ENCODE measurements around the gene NOSTRIN. TPM values are rescaled to one million over a fixed set of nuclear protein-coding genes. Genes with fewer than 3 reads are reported as not detected.
"Not testable (repeated sequence)": the region's sequence is repeated elsewhere in the genome, so short reads cannot be mapped to it uniquely, and the experiment has no call there.

NOSTRIN gene
- total RNA-seq, 1 experiment from 2014 or later, result 3.1 TPM

- intact Hi-C loops (cut with micrococcal nuclease); H4K20me1 ChIP-seq (ENCODE audit: insufficient read depth); BruUV-seq (replicated peaks); H3K9me3 ChIP-seq (ENCODE audit: control insufficient read depth in 1 of 2, insufficient read depth in 1 of 2, low read depth in 1 of 2, low read length in 2 of 2); CTCF ChIA-PET; H3K4me2 ChIP-seq (ENCODE audit: low read length); RAD21 ChIA-PET (ENCODE audit: low non-redundant PET in 1 of 2, low total read pairs in 2 of 2, uncharacterized antibody in 2 of 2, unreplicated experiment in 2 of 2); H3K9me2 ChIP-seq (ENCODE audit: insufficient read depth); H3K4me3 ChIP-seq (replicated peaks in 1 of 2; ENCODE audit: low read depth in 1 of 2, low read length in 2 of 2); H3K27me3 ChIP-seq (ENCODE audit: insufficient read depth, low read length); H3K36me3 ChIP-seq (ENCODE audit: control insufficient read depth in 1 of 2, insufficient read depth in 2 of 2, low read length in 2 of 2); H3K27ac ChIP-seq (ENCODE audit: low read depth, low read length); ATAC-seq; H2AFZ ChIP-seq (ENCODE audit: low read depth, low read length, poor library complexity, severe bottlenecking); H3K9ac ChIP-seq (ENCODE audit: low read length); DNase-seq (ENCODE audit: low read depth, low spot score); H3K4me1 ChIP-seq (ENCODE audit: control insufficient read depth in 1 of 2, insufficient read depth in 2 of 2, low read length in 2 of 2); POLR2A ChIA-PET; H3K79me2 ChIP-seq (ENCODE audit: insufficient read depth, low read length): not testable (repeated sequence)
These were observed 34.1 kb upstream of the NOSTRIN start for GRCh38 chr2:168768357-168768756.

- DNase-seq (ENCODE audit: low read depth, low spot score), result no peak
- Histone ChIP-seq H3K9me2 (ENCODE audit: insufficient read depth) (no peaks in the 10 kb centered on the region), H3K4me2 (ENCODE audit: low read length) (no peak overlapping the region), H3K9ac (ENCODE audit: low read length) (no peak overlapping the region), H3K9me3 (ENCODE audit: control insufficient read depth in 1 of 2, insufficient read depth in 1 of 2, low read depth in 1 of 2, low read length in 2 of 2) (no peaks in the 10 kb centered on the region), H3K27ac (ENCODE audit: low read depth, low read length) (no peak overlapping the region), H3K4me3 (replicated peaks in 1 of 2; ENCODE audit: low read depth in 1 of 2, low read length in 2 of 2) (no peak overlapping the region), H2AFZ (ENCODE audit: low read depth, low read length, poor library complexity, severe bottlenecking) (no peak overlapping the region), H4K20me1 (ENCODE audit: insufficient read depth) (no peaks in the 10 kb centered on the region), H3K4me1 (ENCODE audit: control insufficient read depth in 1 of 2, insufficient read depth in 2 of 2, low read length in 2 of 2) (peaks cover 0 to 4% of the 10 kb centered on the region in 2 experiments; a peak in 1 of 4 replicates), H3K79me2 (ENCODE audit: insufficient read depth, low read length) (no peaks in the 10 kb centered on the region), H3K36me3 (ENCODE audit: control insufficient read depth in 1 of 2, insufficient read depth in 2 of 2, low read length in 2 of 2) (no peaks in the 10 kb centered on the region), H3K27me3 (ENCODE audit: insufficient read depth, low read length) (no peaks in the 10 kb centered on the region)
- TSS peak; percentile 9 for BruUV-seq (replicated peaks)
- intact Hi-C loops (cut with micrococcal nuclease), result no loop called here
- ChIA-PET RAD21 (ENCODE audit: low non-redundant PET in 1 of 2, low total read pairs in 2 of 2, uncharacterized antibody in 2 of 2, unreplicated experiment in 2 of 2) (no interaction called here), CTCF (no interaction called here), POLR2A (no interaction called here)
- ATAC-seq, result no peak
- no peak for TF ChIP-seq EZH2phosphoT487 (IDR thresholded peaks at IDR 0.05; ENCODE audit: borderline replicate concordance)
- no peak for TF ChIP-seq SRF (IDR thresholded peaks at IDR 0.05; ENCODE audit: low read depth)
- TF ChIP-seq CBX3 (IDR thresholded peaks at IDR 0.05; ENCODE audit: low read depth), result no peak
- no peak for TF ChIP-seq TCF7L2 (IDR thresholded peaks at IDR 0.05; ENCODE audit: borderline replicate concordance, extremely low read depth, insufficient read depth, insufficient read length)
- no peak for TF ChIP-seq EZH2 (IDR thresholded peaks at IDR 0.05)
- TF ChIP-seq ZNF274 (IDR thresholded peaks at IDR 0.05; ENCODE audit: low read depth, low read length), result no peak
- TF ChIP-seq REST (IDR thresholded peaks at IDR 0.05; ENCODE audit: low read depth), result no peak
- no peak for TF ChIP-seq CTCF (IDR thresholded peaks at IDR 0.05 in 2 of 3, conservative IDR thresholded peaks at IDR 0.05 in 1 of 3; ENCODE audit: borderline replicate concordance in 1 of 3, insufficient read depth in 1 of 3, low read depth in 2 of 3, low read length in 2 of 3)
- TF ChIP-seq CEBPB (IDR thresholded peaks at IDR 0.05; ENCODE audit: low read depth), result no peak
- TF ChIP-seq SP1 (IDR thresholded peaks at IDR 0.05; ENCODE audit: low read depth), result no peak
- TF ChIP-seq JUND (IDR thresholded peaks at IDR 0.05), result no peak
These were observed 31.6 kb upstream of the NOSTRIN start for GRCh38 chr2:168770796-168771195.

Measured in HCT116 (cell line).